ENCODE measurements around the gene LAMC3. TPM values are rescaled to one million over a fixed set of nuclear protein-coding genes. Genes with fewer than 3 reads are reported as not detected.

Gene LAMC3
- total RNA-seq, 1 donor from 2014 or later, result 0.20 TPM

GRCh38 chr9:131076347-131077195 lies 67.6 kb downstream of the LAMC3 start:
- no peaks in the 10 kb centered on the region for H3K27me3 ChIP-seq (ENCODE audit: insufficient read depth, low read length)
- no peak for FAIRE-seq
- no peaks in the 10 kb centered on the region for H3K36me3 Mint-ChIP-seq (ENCODE audit: low read depth, unreplicated experiment)

DNA sequence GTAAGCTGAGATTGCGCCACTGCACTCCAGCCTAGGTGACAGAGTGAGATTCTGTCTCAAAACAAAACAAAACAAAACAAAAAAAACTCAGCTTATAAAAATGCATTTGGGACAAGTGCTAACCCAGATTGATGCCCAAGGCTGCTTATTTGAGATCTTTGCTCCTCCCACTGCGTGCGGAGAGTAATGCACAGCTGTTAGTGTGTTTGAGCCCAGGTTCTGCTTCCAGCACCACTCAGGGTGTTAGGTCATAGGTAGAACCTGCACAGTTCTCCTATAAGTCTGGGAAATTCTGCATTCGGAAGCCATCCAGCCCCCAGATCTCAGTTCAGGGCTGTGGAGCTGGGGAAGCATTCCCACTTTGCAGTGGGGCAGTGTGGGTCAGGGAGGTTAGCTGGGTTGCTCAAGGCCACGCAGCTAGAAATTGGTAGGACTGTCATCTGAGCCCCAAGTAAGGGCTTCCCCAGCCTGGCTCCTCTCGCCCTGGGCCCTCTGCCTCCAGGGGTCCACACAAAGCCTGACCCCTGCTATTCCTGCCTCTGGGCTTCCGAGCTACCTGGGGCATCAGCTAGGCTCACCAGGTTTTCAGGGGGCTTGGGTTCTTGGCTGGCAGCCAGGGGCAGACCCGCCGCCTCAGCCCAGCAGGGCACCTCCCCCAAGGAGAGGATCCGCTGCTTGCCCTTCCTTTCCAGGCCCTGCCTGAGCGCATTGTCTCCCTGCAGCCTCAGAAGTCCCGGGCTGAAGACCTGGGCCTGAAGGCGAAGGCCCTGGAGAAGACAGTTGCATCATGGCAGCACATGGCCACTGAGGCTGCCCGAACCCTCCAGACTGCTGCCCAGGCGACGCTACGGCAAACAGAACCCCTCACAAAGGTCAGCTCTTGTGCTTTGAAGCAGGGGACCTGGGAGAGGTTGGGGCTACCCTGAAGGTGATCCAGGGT lies 69.7 kb downstream of the LAMC3 start:
- H3K27me3 Mint-ChIP-seq (ENCODE audit: low read depth, unreplicated experiment), result peaks cover 25% of the 10 kb centered on the region
- no peaks in the 10 kb centered on the region for H3K4me1 Mint-ChIP-seq (ENCODE audit: low read depth, unreplicated experiment)
- no peaks in the 10 kb centered on the region for H3K27me3 ChIP-seq (ENCODE audit: insufficient read depth, low read length)
- FAIRE-seq, result no peak
- no peak overlapping the region for H3K4me3 Mint-ChIP-seq (ENCODE audit: unreplicated experiment)
- no peaks in the 10 kb centered on the region for H3K9me3 ChIP-seq (ENCODE audit: insufficient read depth, low read depth, low read length)
- H3K27ac Mint-ChIP-seq (ENCODE audit: unreplicated experiment), result no peak overlapping the region
- H2AFZ ChIP-seq (ENCODE audit: low read depth, low read length), result no peak overlapping the region
- no peaks in the 10 kb centered on the region for H3K79me2 ChIP-seq (ENCODE audit: insufficient read depth, low read length)
- H3K4me3 ChIP-seq (ENCODE audit: insufficient read depth, low read depth, low read length), result no peak overlapping the region
- H3K4me1 ChIP-seq (ENCODE audit: insufficient read depth, low read length), result no peaks in the 10 kb centered on the region
- no peak for DNase-seq (ENCODE audit: low read depth)
- no peak overlapping the region for H3K9ac ChIP-seq (ENCODE audit: low read length)
- no peak overlapping the region for H3K4me2 ChIP-seq (ENCODE audit: low read length)
- TF ChIP-seq CTCF (IDR thresholded peaks at IDR 0.05; ENCODE audit: insufficient read depth, low read depth, low read length) (no peak), EZH2 (IDR thresholded peaks at IDR 0.05; ENCODE audit: insufficient read depth, low read length) (no peak)
- no peaks in the 10 kb centered on the region for H3K36me3 ChIP-seq (ENCODE audit: insufficient read depth, low read length)
- no peak overlapping the region for H3K27ac ChIP-seq (ENCODE audit: low read depth, low read length)
- no peaks in the 10 kb centered on the region for H4K20me1 ChIP-seq (ENCODE audit: insufficient read depth, low read length)
- H3K9me3 Mint-ChIP-seq (ENCODE audit: unreplicated experiment), result no peaks in the 10 kb centered on the region
- H3K36me3 Mint-ChIP-seq (ENCODE audit: low read depth, unreplicated experiment), result no peaks in the 10 kb centered on the region

More at GRCh38 chr9:131076347-131077195, 67.6 kb downstream of the LAMC3 start:
- H3K4me1 ChIP-seq (ENCODE audit: insufficient read depth, low read length), result no peaks in the 10 kb centered on the region
- no peak for TF ChIP-seq EZH2 (IDR thresholded peaks at IDR 0.05; ENCODE audit: insufficient read depth, low read length)
- no peak for TF ChIP-seq CTCF (IDR thresholded peaks at IDR 0.05; ENCODE audit: insufficient read depth, low read depth, low read length)
- H3K4me3 ChIP-seq (ENCODE audit: insufficient read depth, low read depth, low read length), result no peak overlapping the region
- no peak overlapping the region for H2AFZ ChIP-seq (ENCODE audit: low read depth, low read length)
- H3K27me3 Mint-ChIP-seq (ENCODE audit: low read depth, unreplicated experiment), result peaks cover 22% of the 10 kb centered on the region
- H3K9me3 Mint-ChIP-seq (ENCODE audit: unreplicated experiment), result no peaks in the 10 kb centered on the region
- no peak overlapping the region for H3K4me3 Mint-ChIP-seq (ENCODE audit: unreplicated experiment)
- no peak for DNase-seq (ENCODE audit: low read depth)
- H4K20me1 ChIP-seq (ENCODE audit: insufficient read depth, low read length), result no peaks in the 10 kb centered on the region
- H3K27ac Mint-ChIP-seq (ENCODE audit: unreplicated experiment), result no peak overlapping the region
- H3K9me3 ChIP-seq (ENCODE audit: insufficient read depth, low read depth, low read length), result no peaks in the 10 kb centered on the region
- no peaks in the 10 kb centered on the region for H3K79me2 ChIP-seq (ENCODE audit: insufficient read depth, low read length)
- no peaks in the 10 kb centered on the region for H3K36me3 ChIP-seq (ENCODE audit: insufficient read depth, low read length)
- no peak overlapping the region for H3K9ac ChIP-seq (ENCODE audit: low read length)
- H3K27ac ChIP-seq (ENCODE audit: low read depth, low read length), result no peak overlapping the region
- H3K4me1 Mint-ChIP-seq (ENCODE audit: low read depth, unreplicated experiment), result no peaks in the 10 kb centered on the region
- H3K4me2 ChIP-seq (ENCODE audit: low read length), result no peak overlapping the region

Data from astrocyte (in vitro differentiated cells and primary cell).